ENCODE measurements around the gene BECN2. TPM values are rescaled to one million over a fixed set of nuclear protein-coding genes. Genes with fewer than 3 reads are reported as not detected.

Gene BECN2
- polyA plus RNA-seq, 1 donor from 2014 or later: not detected

- no peak overlapping the region for H3K4me2 ChIP-seq (ENCODE audit: low read length)
- TF ChIP-seq EP300 (conservative IDR thresholded peaks at IDR 0.05; ENCODE audit: poor library complexity, severe bottlenecking) (no peak), REST (IDR thresholded peaks at IDR 0.05; ENCODE audit: borderline replicate concordance) (no peak), CTCF (IDR thresholded peaks at IDR 0.05; ENCODE audit: poor library complexity, severe bottlenecking) (no peak), TAF1 (IDR thresholded peaks at IDR 0.05; ENCODE audit: low read depth) (no peak), SMC3 (conservative IDR thresholded peaks at IDR 0.05; ENCODE audit: poor library complexity) (no peak), MXI1 (conservative IDR thresholded peaks at IDR 0.05; ENCODE audit: poor library complexity, severe bottlenecking) (no peak), POLR2AphosphoS5 (IDR thresholded peaks at IDR 0.05) (no peak), RAD21 (conservative IDR thresholded peaks at IDR 0.05) (no peak), EZH2 (IDR thresholded peaks at IDR 0.05; ENCODE audit: borderline replicate concordance, insufficient read depth, low read length, poor library complexity, severe bottlenecking) (no peak)
- no peaks in the 10 kb centered on the region for H3K79me2 ChIP-seq (replicated peaks; ENCODE audit: insufficient read depth, low read length)
- no peaks in the 10 kb centered on the region for H3K36me3 ChIP-seq (ENCODE audit: insufficient read depth, low read length)
- no peak overlapping the region for H3K4me3 ChIP-seq (ENCODE audit: low read length)
- no peaks in the 10 kb centered on the region for H3F3A ChIP-seq (ENCODE audit: insufficient read depth, low read length, poor library complexity, severe bottlenecking)
- H3K9ac ChIP-seq (ENCODE audit: low read length): no peak overlapping the region
- H2AFZ ChIP-seq (ENCODE audit: low read depth, low read length): no peak overlapping the region
- no peaks in the 10 kb centered on the region for H4K20me1 ChIP-seq (ENCODE audit: insufficient read depth)
- no peaks in the 10 kb centered on the region for H3K9me2 ChIP-seq (ENCODE audit: insufficient read depth, low read length)
- H3K27ac ChIP-seq (ENCODE audit: low read length): no peak overlapping the region
- no peaks in the 10 kb centered on the region for H3K9me3 ChIP-seq (ENCODE audit: low read length)
- H3K27me3 ChIP-seq (ENCODE audit: insufficient read depth, low read depth, low read length): no peaks in the 10 kb centered on the region
These were observed 44.5 kb downstream of the BECN2 start for GRCh38 chr1:242002072-242002471.

- no peak overlapping the region for H3K9ac ChIP-seq (ENCODE audit: low read length)
- no peak overlapping the region for H3K27ac ChIP-seq (ENCODE audit: low read length)
- no peaks in the 10 kb centered on the region for H3K9me2 ChIP-seq (ENCODE audit: insufficient read depth, low read length)
- no peaks in the 10 kb centered on the region for H3K9me3 ChIP-seq (ENCODE audit: low read length)
- TF ChIP-seq POLR2AphosphoS5 (IDR thresholded peaks at IDR 0.05) (no peak), EZH2 (IDR thresholded peaks at IDR 0.05; ENCODE audit: borderline replicate concordance, insufficient read depth, low read length, poor library complexity, severe bottlenecking) (no peak), EP300 (conservative IDR thresholded peaks at IDR 0.05; ENCODE audit: poor library complexity, severe bottlenecking) (no peak), SMC3 (conservative IDR thresholded peaks at IDR 0.05; ENCODE audit: poor library complexity) (no peak), TAF1 (IDR thresholded peaks at IDR 0.05; ENCODE audit: low read depth) (no peak), CTCF (IDR thresholded peaks at IDR 0.05; ENCODE audit: poor library complexity, severe bottlenecking) (no peak), REST (IDR thresholded peaks at IDR 0.05; ENCODE audit: borderline replicate concordance) (no peak), MXI1 (conservative IDR thresholded peaks at IDR 0.05; ENCODE audit: poor library complexity, severe bottlenecking) (no peak), RAD21 (conservative IDR thresholded peaks at IDR 0.05) (no peak)
- no peaks in the 10 kb centered on the region for H3F3A ChIP-seq (ENCODE audit: insufficient read depth, low read length, poor library complexity, severe bottlenecking)
- no peak overlapping the region for H2AFZ ChIP-seq (ENCODE audit: low read depth, low read length)
- H3K79me2 ChIP-seq (replicated peaks; ENCODE audit: insufficient read depth, low read length): no peaks in the 10 kb centered on the region
- no peaks in the 10 kb centered on the region for H3K36me3 ChIP-seq (ENCODE audit: insufficient read depth, low read length)
- H3K4me3 ChIP-seq (ENCODE audit: low read length): no peak overlapping the region
- no peak overlapping the region for H3K4me2 ChIP-seq (ENCODE audit: low read length)
- H4K20me1 ChIP-seq (ENCODE audit: insufficient read depth): no peaks in the 10 kb centered on the region
- no peaks in the 10 kb centered on the region for H3K27me3 ChIP-seq (ENCODE audit: insufficient read depth, low read depth, low read length)
These were observed 44.9 kb downstream of the BECN2 start for GRCh38 chr1:242002510-242002909.

Measured in neural cell (in vitro differentiated cells).